Motor neuron (in vitro differentiated cells): ENCODE results near the gene SEMA3F. TPM values are rescaled to one million over a fixed set of nuclear protein-coding genes. Genes with fewer than 3 reads are reported as not detected.

Experiments
- ATAC-seq, 8 experiments: fragments of 200-7000 bp; cut with Tn5 transposase; replicated peaks in 6 of 8; 2 replicates each; pipeline ENCODE4 v1.8.0; 2021; ENCODE audit warnings: mild to moderate bottlenecking in 8 of 8, moderate library complexity in 8 of 8
- H3K27ac ChIP-seq, 2 donors: fragments of 250-450 bp; sonication (Bioruptor Pico); 2 replicates each; pipeline ENCODE4 v1.9.0; 2021; ENCODE audit warnings: antibody characterized with exemption in 2 of 2, mild to moderate bottlenecking in 2 of 2, moderate library complexity in 1 of 2
- H3K4me1 ChIP-seq, 2 donors: fragments of 250-450 bp; sonication (Bioruptor Pico); replicated peaks in 1 of 2; 2 replicates each; pipeline ENCODE4 v1.6.1; 2021; ENCODE audit warnings: antibody characterized with exemption in 2 of 2, mild to moderate bottlenecking in 2 of 2, moderate library complexity in 1 of 2
- H3K4me3 ChIP-seq, 5 donors: fragments of 250-450 bp; sonication (Bioruptor Pico); 2 replicates each; pipeline ENCODE4 v1.9.0; 2021; ENCODE audit warnings: antibody characterized with exemption in 5 of 5, mild to moderate bottlenecking in 5 of 5, moderate library complexity in 4 of 5
- WGBS, 10 experiments: fragments of 450-650 bp; shearing (Covaris generic); methylation state at CpG; one replicate each; pipeline ENCODE4 v1.0.0; 2022; 5-methylcytosine and 5-hydroxymethylcytosine counted together
- in situ Hi-C, 9 experiments: fragments of 400-800 bp; cut with MboI; loops; one replicate each; pipeline ENCODE4 v1.15.0; 2021; ENCODE audit warnings: low sequenced_read_pairs in 9 of 9, low pct_unique_long_range_greater_than_20kb in 2 of 9; ENCODE audit not compliant: unreplicated experiment in 9 of 9
- total RNA-seq, 8 experiments: library from RNA; unstranded; fragments of 300-600 nt; gene quantifications; 2 replicates each; pipeline versions ENCODE4 v1.2.3 to v1.2.4, GENCODE V29; 2022

The SEMA3F gene
- 1 to 10 TPM in 7 of 8 experiments, under 1 TPM in 1; 0.61 to 8.5 (median 3.1) TPM for total RNA-seq

DNA sequence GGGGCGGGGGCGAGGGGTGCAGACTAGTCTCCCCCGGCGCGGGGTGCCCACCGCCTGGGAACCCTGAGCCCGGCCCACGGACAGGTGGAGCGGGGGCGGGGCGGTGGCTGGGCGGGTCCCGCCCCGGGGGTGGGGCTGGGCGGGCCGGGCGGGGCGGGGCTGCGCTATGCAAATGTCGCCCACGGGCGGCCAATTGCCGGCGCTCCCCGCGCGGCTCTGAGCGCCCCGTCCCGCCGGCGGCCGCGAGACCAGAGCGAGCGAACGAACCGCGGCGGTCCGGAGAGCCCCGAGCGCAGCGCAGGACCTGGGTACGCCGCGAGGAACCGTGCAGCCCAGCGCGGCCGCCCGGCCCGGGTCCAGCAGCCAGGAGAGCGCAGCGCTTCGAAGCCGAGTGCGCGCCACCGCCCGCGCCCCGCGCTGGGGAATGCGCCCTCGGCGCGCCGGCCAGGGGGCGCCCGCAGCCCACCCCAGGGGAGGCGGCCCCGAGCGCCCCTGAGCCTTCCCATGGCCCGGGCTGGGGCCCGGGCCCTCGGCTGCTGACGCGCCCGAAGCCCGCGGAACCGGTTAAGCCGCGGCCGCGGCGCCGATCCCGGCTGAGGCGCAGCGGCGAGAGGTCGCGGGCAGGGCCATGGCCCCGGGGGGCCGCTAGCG, at the start of gene SEMA3F:
TSS of gene SEMA3F (plus strand) at position 485 of the 651 bp plus-strand sequence. CDS start 4,299 bp downstream, outside the sequence.
- in situ Hi-C loops, result no loop called here
- H3K4me1 ChIP-seq, result peaks cover 15 to 25% of the 10 kb centered on the region in 2 donors
- WGBS, 10 experiments, result 0% methylated on average over 6 to 9 of the region's 98 CpGs; no CpG with 5 or more reads in 8 of the 10 experiments
- no peak within 1 kb of the TSS for H3K27ac ChIP-seq
- peak; percentile 85 to 93 (median 87) for ATAC-seq
- H3K4me3 ChIP-seq, result peak within 1 kb of the TSS; percentile 43 to 60 (median 46)

DNA sequence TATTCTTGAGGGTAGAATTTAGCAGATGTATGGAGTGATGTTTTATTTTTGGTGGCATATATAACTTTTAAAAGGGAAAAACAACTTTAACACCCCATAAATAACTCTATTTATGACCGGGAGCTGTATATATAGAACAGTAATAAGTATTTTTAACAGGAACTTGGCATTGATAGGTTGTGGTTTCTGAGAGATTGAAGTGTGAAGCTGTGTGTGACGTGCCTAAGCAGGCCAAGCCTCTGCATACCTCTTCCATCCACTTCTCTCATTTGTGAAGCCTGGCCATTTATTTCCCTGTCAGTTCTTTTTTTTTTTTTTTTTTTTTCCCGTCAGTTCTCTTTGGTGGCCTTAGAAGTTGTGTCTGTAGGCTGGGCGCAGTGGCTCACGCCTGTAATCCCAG, 43.4 kb upstream of the SEMA3F start:
- ATAC-seq, result no peak
- H3K27ac ChIP-seq, result no peak overlapping the region
- no peak overlapping the region for H3K4me3 ChIP-seq
- H3K4me1 ChIP-seq, result no peaks in the 10 kb centered on the region
- 0 to 100% (median 98%) methylated on average over 1 to 4 of the region's 5 CpGs; no CpG with 5 or more reads in 2 of the 10 experiments for WGBS, 10 experiments
- in situ Hi-C loops, result loop anchor here in 1 of 9 experiments (10.0 kb wide), 1 partner anchor 73 kb away; no protein-coding TSS in a partner anchor

DNA sequence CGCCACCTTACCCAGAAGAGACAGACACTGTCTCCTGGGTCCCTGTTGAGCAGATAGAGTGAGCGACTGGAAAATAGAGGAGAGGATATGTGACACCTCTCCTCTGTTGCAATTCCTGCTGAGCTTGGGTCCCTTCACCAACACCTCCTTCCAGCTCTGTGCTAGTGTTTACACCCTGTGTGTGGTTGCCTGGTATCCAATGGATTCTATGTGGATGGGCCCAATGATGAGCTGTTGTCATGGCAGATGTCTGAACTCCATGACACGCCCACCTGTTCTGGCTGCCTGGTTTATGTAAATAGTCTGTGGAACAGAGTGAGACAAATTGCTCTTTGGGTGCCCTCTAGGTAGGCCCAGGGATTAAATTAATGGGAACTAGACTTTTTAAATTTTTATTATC, 42.7 kb upstream of the SEMA3F start:
- no peak overlapping the region for H3K27ac ChIP-seq

DNA sequence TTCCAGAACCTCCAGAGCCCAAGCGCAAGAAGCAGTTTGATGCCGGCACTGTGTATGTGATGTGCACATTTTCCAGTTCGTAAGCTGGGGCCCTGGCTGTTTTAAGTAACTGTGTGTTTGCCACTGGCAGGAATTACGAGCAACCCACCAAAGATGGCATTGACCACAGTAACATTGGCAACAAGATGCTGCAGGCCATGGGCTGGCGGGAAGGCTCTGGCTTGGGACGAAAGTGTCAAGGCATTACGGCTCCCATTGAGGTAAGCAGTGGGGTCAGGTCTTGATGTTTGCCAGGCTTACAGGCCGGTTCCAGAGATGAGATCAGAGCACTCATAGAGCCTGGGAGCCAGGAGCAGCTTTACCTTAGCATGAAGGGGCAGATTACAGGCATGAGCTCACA, 38.0 kb upstream of the SEMA3F start:
- Histone ChIP-seq H3K4me3 (no peak overlapping the region), H3K27ac (no peak overlapping the region), H3K4me1 (no peaks in the 10 kb centered on the region)
- ATAC-seq, result no peak
- in situ Hi-C loops, result loop anchor here in 1 of 9 experiments (10.0 kb wide), 1 partner anchor 68 kb away; no protein-coding TSS in a partner anchor
- WGBS, 10 experiments, result 80 to 100% (median 98%) methylated on average over 1 to 6 of the region's 8 CpGs; no CpG with 5 or more reads in 1 of the 10 experiments

More for the DNA sequence above, 42.7 kb upstream of the SEMA3F start:
- H3K4me3 ChIP-seq, result no peak overlapping the region
- peak in 7 of 8 experiments; percentile 30 to 99 (median 96) for ATAC-seq
- in situ Hi-C loops, result loop anchor here in 1 of 9 experiments (10.0 kb wide), 1 partner anchor 72 kb away; no protein-coding TSS in a partner anchor
- 80 to 100% (median 100%) methylated on average over 1 to 2 of the region's 3 CpGs; no CpG with 5 or more reads in 2 of the 10 experiments for WGBS, 10 experiments
- H3K4me1 ChIP-seq, result no peaks in the 10 kb centered on the region

DNA sequence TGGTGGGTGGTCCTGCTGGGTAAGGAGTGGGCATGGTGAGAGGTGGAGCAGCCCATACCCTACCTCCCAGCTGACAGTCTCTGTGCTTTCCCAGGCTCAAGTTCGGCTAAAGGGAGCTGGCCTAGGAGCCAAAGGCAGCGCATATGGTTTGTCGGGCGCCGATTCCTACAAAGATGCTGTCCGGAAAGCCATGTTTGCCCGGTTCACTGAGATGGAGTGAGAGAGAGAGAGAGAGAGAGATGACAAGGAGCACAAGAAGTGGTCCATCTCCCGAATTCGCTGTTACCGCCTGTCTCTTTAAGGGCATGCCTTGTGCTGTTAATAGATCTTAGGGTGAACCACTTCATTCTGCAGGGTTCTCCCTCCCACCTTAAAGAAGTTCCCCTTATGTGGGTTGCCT, 36.9 kb upstream of the SEMA3F start:
- WGBS, 10 experiments, result 97 to 100% (median 100%) methylated on average over 1 to 6 of the region's 10 CpGs; no CpG with 5 or more reads in 7 of the 10 experiments
- Histone ChIP-seq H3K4me3 (no peak overlapping the region), H3K4me1 (peaks cover 0 to 10% of the 10 kb centered on the region in 2 donors), H3K27ac (no peak overlapping the region)
- ATAC-seq, result no peak
- in situ Hi-C loops, result loop anchor here in 1 of 9 experiments (10.0 kb wide), 1 partner anchor 67 kb away; no protein-coding TSS in a partner anchor

DNA sequence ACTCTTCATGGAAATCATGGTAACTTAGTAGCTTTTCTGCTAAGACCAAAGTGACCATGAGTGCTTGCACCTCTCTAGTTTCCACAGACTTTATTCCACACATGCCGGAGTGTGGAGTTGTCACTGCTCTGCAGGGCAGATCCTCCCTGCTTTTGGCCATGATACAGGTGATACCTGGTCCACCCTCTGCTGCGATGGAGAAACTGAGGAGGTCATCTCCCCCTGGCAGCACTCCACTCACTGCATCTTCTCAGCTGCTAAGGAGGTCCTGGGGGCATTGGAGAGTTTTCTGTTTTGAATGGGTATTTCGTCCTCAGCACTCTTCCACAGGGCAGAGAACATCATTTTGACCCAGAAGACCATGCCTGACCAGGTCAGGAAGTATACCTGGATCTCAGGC, 35.3 kb upstream of the SEMA3F start:
- in situ Hi-C loops, result loop anchor here in 2 of 9 experiments (5.0 to 10.0 kb wide), 2 partner anchors 65 to 68 kb away; no protein-coding TSS in a partner anchor
- H3K4me3 ChIP-seq, result no peak overlapping the region
- 20 to 100% (median 100%) methylated on average over 1 to 2 of the region's 3 CpGs; no CpG with 5 or more reads in 4 of the 10 experiments for WGBS, 10 experiments
- H3K27ac ChIP-seq, result no peak overlapping the region
- ATAC-seq, result no peak
- H3K4me1 ChIP-seq, result peaks cover 5 to 25% of the 10 kb centered on the region in 2 donors

DNA sequence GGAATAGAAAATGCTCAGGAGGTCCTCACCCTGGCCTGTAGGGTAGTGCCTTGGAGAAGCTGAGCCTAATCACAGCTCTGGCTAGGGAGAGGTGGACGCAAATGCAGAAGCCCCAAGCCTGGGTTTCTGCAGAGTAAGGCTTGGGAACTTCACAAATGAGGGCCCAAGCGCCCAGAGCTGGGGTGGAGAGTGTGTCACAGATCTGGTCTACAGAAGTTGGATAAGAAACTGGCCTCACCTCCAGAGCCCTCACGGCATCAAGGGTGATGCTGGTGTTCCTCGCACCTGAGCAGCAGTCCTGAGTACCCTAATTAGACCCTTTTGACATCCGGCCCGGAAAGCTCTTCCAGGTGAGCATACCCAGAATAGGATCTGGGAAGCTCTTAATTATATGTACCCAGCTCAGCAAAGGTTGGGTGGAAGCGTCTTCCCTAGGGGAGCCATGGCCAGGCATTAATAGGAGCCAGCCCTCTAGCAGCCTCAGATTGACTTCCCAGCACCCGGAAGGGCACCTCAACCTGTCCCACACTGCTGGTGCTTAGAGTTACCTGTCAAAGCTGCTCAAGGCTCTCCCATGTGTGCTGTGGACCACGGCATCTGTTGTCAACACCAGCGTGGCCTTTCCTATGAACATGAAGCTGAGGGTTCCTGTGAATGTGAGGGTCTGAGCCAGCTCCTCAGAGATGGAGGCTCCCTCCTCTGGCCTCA, 34.6 kb upstream of the SEMA3F start:
- H3K4me3 ChIP-seq, result no peak overlapping the region
- no peak for ATAC-seq
- H3K4me1 ChIP-seq, result peaks cover 10 to 29% of the 10 kb centered on the region in 2 donors
- in situ Hi-C loops, result loop anchor here in 1 of 9 experiments (5.0 kb wide), 1 partner anchor 67 kb away; no protein-coding TSS in a partner anchor
- H3K27ac ChIP-seq, result no peak overlapping the region
- WGBS, 10 experiments, result 77 to 100% (median 100%) methylated on average over 1 to 4 of the region's 10 CpGs; no CpG with 5 or more reads in 4 of the 10 experiments

DNA sequence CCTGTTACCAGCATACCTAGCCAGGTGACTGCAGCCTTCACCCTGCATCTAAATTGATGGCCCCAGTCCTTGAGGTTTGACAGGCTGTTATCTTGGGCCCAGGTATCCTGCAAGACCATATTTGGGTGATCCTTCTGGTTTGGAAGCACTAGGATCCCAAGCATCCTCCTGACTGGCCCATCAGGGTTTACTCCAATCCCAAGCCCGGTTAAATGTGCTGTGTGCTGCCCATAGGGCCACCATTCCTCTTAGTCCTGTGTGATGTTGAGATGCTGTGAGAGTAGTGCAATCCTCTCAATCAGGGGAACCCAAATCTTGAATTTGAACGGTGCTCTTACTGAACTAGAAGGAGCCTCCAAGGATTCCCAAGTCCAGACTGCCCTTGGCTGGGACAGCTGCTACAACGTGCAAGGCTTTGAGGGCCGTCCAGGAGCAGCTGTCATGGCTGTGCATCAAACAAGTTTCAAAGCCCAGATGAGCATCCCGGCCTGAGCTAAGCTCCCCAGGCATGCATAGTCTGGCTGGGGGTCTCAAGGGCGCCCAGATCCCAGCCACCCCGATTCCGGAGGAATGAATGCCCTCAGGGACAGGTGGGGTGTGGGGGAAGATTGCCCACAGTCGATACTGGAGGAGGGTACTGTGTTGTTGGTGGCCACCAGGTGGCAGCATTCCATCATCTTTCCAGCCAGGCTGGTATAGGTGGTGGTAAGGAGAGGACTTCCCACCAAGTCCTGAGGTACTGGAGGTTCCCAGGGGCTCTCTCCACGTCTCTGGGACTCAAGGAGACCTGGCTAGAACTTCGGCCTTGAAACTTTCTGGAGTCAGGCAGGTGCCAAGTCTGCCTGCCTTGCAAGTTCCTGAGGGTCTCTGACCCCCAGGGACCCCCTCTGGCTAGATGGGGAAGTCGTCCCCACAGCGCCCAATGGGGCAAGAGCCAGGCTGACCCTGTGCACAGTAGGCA, 33.8 kb upstream of the SEMA3F start:
- WGBS, 10 experiments, result 0 to 100% (median 60%) methylated on average over 1 to 3 of the region's 13 CpGs; no CpG with 5 or more reads in 3 of the 10 experiments
- in situ Hi-C loops, result loop anchor here in 1 of 9 experiments (5.0 kb wide), 1 partner anchor 66 kb away; no protein-coding TSS in a partner anchor
- Histone ChIP-seq H3K4me1 (peaks cover 18 to 37% of the 10 kb centered on the region in 2 donors), H3K27ac (no peak overlapping the region), H3K4me3 (no peak overlapping the region)
- ATAC-seq, result peak; percentile 59 to 75 (median 69)

DNA sequence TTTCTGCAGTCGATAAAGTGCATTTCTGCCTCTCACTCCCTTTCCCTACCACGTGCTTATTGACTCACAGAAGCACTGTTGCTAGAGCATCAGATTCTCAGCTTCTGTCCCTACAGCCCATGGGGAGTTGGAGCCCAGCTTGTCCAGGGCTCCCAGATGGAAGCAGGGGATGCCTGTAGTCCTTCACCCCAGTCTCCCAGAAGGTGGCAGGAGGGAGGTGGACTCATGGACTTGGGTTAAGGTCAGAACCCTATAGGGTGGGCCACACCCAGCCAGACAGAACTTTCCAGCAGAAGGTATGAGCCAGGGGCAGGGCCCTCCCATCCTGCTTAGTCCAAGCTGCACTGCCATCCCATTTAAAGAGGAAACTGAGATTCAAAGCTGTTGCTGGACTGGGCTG, 33.1 kb upstream of the SEMA3F start:
- peaks cover 25 to 45% of the 10 kb centered on the region in 2 donors for H3K4me1 ChIP-seq
- no peak overlapping the region for H3K27ac ChIP-seq
- 20 to 100% methylated on average over 1 to 2 of the region's 2 CpGs; no CpG with 5 or more reads in 8 of the 10 experiments for WGBS, 10 experiments
- in situ Hi-C loops, result loop anchor here in 1 of 9 experiments (5.0 kb wide), 1 partner anchor 65 kb away; no protein-coding TSS in a partner anchor
- peak in 2 of 8 experiments; percentile 12 to 15 for ATAC-seq
- no peak overlapping the region for H3K4me3 ChIP-seq

DNA sequence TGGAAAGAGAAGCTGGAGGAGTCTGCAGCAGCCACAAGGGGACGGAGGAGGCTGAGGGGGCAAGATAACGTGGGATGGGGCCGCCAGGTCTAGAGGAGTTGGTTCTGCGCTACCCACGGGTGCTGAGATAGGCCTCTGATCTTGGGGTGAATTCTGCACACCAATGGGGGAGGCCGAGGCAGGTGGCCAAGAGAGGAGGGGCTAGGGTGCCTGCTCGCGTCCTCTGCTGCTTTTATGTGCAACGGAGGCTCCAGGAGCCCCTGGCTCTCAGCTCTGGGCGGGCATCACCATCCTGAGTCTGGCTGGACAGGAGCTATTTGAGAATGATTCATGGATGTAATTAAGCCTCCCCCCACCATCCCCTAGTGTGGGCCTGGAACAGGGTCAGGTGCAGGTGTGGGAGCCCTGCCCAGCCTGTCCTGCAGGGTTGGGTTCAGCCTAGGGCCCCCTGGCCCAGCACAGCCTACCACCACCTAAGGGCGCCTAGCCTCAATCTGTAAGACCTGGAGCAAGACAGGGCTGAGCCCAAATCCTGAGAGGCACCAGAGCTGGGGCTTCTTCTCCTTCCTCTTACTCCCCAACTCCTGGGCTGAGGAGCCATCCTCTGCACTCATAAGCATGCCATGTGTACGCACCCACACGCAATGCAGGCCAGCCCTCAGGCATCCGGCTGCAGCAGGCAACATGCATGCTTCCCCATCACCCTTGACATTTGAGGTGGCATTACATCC, 32.3 kb upstream of the SEMA3F start:
- in situ Hi-C loops, result loop anchor here in 1 of 9 experiments (5.0 kb wide), 1 partner anchor 64 kb away; no protein-coding TSS in a partner anchor
- H3K27ac ChIP-seq, result no peak overlapping the region
- H3K4me1 ChIP-seq, result peaks cover 27 to 45% of the 10 kb centered on the region in 2 donors
- no peak overlapping the region for H3K4me3 ChIP-seq
- peak in 4 of 8 experiments; percentile 3 to 14 (median 8) for ATAC-seq
- WGBS, 10 experiments, result 20 to 100% (median 90%) methylated on average over 1 to 5 of the region's 14 CpGs; no CpG with 5 or more reads in 5 of the 10 experiments

DNA sequence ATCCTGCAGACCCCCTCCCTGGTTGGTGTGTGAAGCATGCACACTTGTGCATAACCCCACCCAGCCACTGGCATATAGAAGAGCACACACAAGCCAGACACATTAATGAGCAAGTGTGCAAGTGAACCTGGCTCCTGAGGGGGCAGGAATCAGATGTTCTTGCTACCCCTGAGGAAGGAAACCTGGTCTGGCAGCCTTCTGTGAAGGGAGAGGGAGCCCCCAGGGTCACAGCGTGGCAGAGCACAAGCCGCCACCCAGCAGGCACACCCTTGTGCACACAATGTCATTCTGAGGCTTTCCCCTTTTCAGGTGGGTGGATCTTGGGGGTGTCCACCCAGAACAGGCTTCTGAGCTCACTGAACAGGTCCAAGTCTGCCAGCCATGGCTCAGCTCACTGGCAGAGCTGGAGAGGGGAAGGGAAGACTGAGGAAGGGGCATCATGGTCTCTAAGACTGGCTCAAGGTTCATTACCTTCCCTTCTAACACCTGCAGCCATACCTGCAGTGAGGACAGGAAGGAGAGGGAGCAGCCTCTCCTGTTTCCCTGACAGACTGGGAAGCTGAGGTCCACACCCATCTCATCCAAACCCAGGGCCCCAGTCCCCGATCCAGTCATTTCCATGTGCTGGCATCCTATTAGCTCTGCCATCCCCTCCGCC, 31.6 kb upstream of the SEMA3F start:
- ATAC-seq, result peak in 1 of 8 experiments; percentile 1
- in situ Hi-C loops, result loop anchor here in 1 of 9 experiments (5.0 kb wide), 1 partner anchor 64 kb away; no protein-coding TSS in a partner anchor

More for the DNA sequence above, 31.6 kb upstream of the SEMA3F start:
- no peak overlapping the region for H3K27ac ChIP-seq
- no CpG with 5 or more reads among the region's 4 CpGs for WGBS, 10 experiments
- peaks cover 27 to 45% of the 10 kb centered on the region in 2 donors for H3K4me1 ChIP-seq
- H3K4me3 ChIP-seq, result no peak overlapping the region
